Fibroblast of the conjunctiva (primary cell): ENCODE results near the gene MC4R.
"Not testable (repeated sequence)": the region's sequence is repeated elsewhere in the genome, so short reads cannot be mapped to it uniquely, and the experiment has no call there.

Experiments used
- DNase-seq: peaks from one replicate; pipeline ENCODE4 v3.0.0-alpha.2; 2010; ENCODE audit warnings: low read depth

MC4R gene

DNA sequence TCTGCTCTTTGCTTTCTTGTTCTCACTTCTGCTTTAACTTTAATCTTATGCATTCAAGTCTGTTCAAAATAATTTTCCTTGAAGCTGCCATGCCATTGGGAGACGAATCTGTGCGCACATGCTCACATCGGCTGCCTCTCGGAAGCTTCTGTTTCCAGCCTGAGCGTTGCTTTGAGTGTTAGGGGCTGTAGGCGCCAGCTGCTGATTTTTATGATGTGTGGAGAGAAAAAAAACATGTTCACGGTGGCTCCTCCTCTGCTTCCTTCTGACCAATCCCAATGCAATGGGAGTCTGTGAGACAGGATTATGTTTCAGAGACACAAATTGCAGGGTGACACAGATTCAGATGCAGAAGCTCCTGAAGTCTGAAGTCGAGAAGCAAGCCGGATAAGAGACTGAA lies at the start of gene MC4R:
TSS of gene MC4R (minus strand) at position 180 of the 400 bp plus-strand sequence. CDS start 426 bp downstream, outside the sequence.
- peak; percentile 34 for DNase-seq

DNA sequence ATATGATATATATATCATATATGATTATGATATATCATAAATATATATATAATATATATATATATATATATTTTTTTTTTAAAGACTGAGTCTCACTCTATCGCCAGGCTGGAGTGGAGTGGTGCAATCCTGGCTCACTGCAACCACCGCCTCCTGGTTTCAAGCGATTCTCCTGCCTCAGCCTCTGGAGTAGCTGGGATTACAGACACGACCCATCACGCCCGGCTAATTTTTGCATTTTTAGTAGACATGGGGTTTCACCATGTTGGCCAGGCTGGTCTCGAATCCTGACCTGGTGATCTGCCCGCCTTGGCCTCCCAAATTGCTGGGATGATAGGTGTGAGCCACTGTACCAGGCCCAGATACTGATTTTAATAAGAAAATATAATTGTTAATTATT lies 49.7 kb upstream of the MC4R start:
- not testable (repeated sequence) for DNase-seq

DNA sequence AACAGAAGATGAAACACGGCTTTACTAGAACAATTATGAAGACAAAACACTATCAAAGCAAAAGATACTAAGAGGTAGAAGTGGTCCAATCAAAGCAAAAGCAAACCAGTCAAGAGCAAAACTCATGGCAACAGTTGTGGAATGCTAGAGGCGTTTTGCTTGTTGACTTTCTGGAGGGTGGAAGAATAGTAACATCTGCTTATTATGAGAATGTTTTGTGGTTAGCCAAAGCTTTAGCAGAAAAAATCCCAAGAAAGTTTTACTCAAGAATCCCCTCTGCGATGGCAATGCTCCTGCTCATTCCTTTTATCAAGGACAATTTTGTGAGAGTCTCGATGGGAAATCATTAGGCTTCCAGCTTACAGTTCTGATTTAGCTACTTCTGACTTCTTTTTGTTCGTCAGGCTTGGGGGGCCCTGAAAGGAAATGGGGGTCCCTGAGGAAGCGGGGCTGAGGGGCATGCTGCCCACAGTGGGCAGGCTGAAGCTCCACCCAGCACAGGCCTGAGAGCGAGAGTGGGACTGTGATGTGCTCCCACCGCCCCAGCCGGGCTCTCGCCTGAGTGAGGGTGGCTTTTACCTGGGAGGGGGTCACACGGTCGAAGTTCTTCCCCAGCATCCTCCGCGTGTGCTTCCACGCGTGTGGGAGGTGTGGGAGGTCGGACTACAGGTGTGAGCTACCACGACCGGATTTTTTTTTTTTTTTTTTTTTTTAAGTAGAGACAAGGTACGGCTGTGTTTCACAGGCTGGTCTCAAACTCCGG lies 49.0 kb upstream of the MC4R start:
- DNase-seq = no peak

DNA sequence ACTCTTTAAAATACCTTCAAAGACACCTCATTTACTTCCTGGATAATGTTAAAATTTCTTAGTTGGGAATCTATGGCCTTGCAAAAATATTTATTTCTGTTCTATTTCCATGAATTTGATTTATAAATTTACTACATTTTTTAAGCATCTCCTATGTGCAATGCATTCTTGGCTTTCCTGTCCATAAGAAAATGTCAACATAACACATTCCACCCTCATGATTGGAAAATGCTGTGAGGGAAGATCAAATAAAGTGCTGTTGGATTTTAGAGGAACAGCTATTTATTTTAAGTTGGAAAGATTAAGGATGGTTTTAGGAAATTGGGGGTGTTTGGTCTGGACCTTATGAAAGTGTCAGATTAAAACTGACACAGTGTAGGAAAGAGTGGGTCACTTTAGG lies 45.4 kb upstream of the MC4R start:
- no peak for DNase-seq

DNA sequence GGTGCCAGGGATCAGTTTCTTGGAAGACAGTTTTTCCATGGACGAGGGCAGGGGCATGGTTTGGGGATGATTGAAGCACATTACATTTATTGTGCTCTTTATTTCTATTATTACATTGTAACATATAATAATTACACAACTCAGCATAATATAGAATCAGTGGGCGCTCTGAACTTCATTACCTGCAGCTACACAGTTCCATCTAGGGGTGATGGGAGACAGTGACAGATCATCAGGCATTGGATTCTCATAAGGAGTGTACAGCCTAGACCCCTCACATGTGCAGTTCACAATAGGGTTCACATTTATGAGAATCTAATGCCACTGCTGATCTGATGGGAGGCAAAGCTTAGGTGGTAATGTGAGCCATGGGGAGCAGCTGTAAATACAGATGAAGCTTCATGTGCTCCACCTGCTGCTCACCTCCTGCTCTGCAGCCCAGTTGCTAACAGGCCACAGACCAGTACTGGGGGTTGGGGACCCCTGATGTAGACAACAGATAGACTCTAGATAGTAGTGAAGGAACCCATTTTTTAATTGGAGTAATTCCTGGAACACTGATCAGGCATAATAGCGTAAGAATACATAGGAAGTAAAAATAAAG lies 41.5 kb upstream of the MC4R start:
- DNase-seq = no peak

DNA sequence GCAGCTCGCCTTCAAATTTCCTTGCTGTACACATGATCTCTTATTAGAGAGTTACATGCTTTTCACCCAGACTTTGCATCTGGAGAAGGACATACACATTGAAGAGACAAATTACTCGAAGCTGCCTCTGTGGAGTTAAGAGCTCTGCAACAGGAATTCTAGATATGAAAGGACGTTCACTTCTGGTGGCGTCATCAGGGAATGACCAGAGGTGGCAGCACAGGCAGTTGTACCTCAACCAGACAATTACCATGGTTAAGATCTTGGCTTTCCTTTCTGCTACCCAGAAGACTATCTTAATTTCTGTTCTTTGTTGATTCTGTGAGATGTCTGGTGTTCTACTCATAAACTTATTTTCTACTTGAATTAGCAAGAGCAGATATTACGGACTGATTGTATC lies 39.1 kb upstream of the MC4R start:
- DNase-seq = no peak

DNA sequence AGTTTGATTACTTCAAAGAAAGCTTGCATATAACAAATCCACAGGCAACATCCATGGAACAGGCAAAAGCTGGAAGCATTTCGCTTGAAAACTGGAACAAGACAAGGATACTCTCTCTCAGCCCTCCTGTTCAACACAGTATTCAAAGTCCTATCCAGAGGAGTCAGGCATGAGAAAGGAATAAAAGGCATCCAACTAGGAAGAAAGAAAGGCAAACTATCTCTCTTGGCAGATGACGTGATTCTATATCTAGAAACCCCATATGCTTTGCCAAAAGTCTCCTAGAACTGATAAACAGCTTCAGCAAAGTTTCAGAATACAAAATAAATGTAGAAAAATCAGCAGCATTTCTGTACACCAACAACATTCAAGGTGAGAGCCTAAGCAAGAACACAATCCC lies 34.1 kb upstream of the MC4R start:
- DNase-seq = no peak

DNA sequence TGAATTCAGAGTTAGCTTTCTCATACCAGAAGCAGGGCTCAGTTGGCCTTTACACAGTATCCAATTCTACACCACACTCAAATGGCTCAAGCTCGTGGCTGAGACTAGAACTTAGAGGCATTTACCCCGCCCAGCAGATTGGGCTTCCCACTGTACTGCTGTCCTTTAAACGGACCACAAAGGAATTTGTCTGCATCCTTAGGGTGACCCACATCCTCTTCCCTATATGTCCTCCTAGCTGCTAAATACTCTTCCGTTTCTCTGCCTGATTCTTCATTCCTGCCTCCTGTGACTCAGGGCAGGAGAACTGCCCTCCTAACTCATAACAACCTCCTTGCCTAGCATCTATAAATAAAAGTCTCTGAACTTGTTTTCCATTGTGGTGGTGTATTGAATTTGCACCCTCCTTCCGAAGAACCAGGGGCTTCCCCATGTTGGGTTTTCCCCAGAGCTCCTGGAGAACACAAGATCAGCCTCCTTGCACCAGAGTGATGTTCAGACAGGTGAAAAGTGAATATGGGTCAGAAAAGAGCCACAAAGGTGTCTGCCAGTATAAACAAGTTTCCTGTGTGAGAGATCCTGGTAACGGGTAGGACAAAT lies 32.0 kb upstream of the MC4R start:
- DNase-seq = no peak

DNA sequence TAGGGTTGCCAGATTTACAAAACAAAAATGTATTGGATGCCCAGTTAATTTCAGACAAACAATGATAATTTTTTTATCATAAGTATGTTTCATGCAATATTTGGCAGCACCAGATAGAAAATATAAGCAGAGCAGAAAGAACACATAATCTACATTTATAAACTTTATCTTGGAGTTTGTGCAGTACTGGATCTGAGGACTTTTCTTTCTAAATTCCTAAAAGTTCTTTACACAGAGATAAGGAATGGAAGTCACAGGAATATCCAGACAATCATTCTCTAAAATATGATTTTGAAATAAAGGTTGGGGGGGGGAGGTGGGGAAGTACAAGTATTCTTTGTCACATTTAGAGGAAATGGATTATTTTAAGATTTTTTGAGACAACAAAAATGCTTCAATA lies 28.8 kb upstream of the MC4R start:
- DNase-seq = no peak

DNA sequence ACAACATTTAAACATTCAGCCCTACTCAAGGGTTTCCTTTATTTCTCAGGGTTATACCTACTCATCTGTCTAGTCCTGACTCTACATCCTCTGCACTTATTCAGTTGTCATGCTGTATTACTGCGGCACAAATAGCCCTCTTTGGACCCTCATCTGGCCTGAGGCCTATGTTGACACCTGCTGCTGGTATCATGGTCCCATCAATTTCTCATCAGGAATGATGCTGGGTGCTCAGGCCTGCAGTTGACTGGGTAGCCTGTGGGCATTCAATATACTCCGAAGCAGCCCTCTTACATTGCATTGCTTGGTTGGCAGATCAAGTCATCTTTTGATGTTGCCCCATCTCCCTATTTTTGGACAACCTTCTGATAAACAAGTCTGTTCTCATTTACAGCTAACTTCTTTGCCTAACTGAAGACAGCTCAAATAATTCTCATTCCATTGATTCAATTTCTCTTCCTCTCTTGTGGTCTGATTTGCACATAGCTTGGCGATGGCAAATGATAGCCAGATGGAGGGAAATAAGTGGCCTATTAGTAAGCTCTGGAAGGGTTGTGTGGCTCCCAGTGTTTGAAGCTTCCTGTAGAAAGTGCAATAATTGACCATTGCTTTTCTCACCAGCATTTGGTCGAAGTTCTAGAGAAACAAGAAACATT lies 19.1 kb upstream of the MC4R start:
- no peak for DNase-seq

DNA sequence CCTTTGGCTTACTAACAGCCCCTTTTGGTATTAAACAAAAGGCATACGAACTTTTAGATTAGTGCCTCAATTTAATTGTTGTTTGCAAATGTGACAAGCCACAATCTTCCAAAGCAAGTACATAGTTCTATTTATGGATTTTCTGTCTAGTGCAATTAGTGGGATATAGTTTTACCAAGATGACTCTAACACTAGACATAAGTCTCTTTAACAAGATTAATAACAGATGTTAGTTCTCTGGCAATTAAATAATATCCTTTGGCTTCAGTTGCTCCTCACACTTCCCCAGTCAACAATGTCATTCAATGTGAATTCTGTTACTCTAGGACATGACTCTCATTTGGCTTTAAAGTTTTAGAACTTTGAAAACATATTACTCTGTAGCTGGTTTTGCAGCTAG lies 16.7 kb upstream of the MC4R start:
- DNase-seq = no peak

DNA sequence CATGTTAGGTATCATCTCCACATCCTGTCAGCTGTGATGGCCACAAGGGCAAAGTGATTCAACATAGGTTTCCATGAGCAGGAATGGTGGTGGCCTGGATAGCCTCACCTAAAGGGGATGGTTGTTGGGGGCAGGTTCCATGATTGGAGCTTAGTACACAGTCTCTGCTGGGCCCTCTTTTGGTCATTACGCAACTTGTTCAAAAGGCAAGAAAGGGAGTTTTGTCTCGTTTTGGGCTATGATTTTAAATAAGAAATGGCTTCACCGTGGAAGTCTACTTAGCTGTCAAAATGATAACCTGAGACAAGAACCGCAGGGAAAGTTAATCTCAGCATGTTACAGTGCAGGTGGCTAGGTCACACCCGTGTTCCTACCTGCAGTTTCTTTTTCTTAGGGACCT lies 13.1 kb upstream of the MC4R start:
- DNase-seq = no peak

DNA sequence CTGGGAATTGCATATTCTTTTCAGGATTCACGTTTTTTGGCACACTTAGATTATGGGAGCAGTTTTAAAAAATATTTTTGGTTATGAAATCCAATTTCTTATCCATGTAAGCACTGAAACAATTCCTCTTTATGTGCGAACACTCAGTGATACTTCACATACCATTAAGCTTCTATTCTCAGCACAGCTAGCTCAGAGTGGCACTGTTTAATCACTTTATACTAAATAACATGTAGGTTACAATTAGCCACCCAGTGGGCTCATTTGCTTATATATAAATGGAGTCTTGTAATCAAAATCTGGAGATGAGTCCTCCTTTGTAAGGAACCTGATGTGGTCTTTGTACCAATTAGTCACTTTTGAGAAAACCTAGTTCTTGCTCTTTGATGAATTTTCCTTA lies 11.3 kb upstream of the MC4R start:
- DNase-seq = no peak

DNA sequence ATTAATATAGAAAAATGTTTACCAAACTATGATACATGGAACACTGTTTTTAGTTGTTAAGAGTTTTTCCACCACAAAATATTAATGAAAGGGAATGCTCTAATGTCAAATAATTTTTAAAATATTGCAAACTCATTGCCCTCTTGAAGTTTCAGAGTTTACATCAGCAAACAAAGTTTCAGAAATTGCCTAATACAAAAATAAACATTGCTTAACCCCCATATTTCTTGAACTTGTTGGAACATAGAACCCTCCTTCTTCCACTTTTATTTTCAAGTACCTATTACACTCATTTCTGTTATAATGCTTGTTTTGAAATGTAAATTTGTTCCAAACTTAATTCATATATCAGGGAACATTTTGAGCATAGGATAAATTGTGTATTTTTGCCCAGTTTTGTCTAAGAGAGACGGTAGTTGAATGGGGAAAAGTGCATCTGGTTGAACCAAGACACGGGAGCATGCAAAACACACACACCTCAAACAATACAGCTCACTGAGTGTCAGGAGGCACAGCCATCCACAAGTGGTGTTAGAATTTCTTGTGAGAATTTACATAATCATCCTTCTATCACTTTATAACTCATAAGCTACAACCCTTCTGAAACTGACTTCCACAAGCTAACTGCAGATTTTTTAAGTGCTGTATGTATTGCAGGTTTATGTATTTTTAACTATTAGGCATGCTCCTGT lies 5.3 kb upstream of the MC4R start:
- no peak for DNase-seq

DNA sequence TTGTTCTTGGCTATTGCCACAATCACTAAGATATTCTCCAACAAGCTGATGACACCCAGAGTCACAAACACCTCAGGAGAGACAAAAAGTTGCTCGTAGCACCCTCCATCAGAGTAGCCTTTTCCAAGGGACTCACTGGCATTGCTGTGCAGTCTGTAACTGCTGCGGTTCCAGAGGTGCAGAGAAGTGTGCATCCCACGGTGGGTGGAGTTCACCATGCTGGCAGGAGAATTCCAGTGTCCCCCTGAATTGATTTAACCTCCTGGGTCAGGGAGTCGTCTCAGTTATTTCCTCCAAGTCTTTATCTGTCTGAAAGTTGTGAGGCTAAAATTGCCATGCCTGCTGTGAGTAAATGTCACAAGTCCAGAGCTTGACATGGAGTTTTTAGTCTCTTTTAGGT lies 443 bp downstream of the MC4R start:
- DNase-seq = no peak

DNA sequence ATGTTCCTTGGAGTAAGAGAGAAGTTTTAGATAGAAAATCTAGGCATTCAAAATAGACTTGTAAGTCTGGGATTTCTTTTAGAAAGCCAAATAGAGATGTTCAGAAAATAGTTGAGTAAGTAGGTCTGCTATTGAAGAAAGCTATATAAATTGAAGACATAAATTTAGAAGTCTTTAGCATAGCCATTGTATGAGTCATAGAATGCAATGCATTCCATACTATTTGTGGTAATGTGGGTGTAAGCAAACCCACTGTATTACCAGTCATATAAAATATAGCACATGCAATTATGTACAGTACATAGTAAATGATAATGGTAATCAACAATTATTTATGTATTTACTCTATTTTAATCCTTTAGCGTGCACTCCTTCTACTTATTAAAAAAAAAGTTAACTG lies 14.1 kb downstream of the MC4R start:
- DNase-seq = no peak

DNA sequence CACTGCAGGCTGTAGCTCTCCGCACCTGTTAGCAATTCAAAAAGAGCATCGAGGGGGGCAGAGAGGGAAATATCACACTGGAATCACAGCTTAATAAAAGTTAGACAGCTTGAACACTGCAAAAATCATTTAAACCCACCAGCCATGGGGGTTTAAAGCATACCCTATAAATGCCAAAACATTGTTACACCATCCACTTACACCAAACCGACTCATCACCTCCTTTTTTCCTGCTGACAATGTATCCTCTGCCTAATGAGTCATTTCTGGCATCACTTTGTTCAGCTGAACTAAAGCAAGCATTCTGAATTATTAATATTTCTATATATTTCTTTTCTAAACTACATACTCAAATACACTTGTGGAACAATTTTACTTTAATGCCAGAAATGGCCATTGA lies 21.6 kb downstream of the MC4R start:
- no peak for DNase-seq

DNA sequence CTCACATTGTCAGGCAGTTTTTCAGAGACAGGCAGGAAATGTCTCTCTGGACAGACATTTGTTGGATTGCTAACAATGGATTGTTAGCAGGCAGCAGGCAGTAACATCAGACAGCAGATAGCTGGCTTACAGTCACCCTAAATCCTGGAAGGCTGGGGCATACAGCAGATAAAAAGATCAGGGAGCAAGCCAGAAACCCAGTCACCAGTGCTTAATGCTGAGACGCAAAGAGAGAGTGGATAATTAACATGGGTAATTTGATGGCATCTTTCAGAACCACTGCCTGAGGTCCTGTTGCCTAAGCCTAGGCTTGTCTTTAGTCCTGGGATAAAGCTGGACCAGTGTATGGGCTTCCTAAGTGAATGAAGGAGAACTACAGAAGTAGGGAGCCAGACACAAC lies 22.4 kb downstream of the MC4R start:
- DNase-seq = no peak

DNA sequence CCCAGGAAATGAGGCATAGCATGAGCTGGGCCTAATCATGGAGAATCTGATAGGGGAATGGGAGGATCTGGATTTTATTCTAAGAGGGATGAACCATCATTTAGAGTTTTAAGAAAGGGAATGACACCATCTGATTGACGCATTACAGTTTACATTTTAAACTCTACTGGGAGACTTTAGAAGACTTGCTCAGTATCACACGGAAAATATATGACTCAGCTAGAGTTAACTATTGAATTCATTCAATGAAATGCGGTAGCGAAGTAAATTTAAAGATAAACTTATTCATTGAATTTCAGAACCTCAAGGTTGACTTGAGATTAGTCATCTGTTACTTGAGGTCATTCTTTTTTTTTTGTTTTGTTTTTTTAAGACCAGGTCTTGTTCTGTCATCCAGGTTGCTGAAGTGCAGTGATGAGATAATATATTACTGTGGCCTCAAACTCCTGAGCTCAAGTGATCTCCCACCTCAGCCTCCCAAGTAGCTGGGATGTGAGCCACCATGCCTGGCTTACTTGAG lies 25.0 kb downstream of the MC4R start:
- no peak for DNase-seq

DNA sequence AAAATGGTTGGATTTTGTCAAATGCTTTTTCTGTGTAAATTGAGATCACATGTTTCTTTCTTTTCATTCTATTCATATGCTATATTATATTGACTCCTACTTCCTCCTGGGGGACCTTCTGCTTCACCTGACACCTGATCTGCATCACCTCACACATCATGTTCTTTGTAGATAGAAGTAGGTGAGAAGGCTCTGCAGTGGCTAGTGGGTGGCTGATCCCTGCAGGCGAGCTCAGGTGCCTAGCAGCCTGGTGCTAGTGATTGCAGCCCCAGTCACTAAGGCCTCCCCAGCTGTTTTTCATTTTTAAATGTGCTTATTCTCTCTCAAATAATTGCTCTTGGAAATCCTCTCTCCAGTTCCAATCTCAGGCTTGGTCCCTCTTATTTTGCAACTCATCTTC lies 33.6 kb downstream of the MC4R start:
- no peak for DNase-seq

DNA sequence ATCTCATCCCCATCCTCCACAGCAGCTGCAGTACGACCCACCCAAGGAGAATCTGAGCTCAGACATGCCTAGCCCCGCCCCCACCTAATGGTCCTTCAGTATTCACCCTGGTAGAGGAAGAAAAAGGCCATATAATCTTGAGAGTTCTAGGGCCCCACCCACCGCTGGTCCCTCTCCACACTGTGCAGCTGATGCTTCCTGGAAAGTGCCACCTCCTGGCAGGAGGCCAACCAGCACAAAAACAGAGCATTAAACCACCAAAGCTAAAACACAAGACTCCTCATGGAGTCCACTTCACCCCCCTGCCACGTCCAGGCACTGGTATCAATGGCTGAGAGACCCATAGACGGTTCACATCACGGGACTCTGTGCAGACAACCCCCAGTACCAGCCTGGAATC lies 40.7 kb downstream of the MC4R start:
- no peak for DNase-seq

DNA sequence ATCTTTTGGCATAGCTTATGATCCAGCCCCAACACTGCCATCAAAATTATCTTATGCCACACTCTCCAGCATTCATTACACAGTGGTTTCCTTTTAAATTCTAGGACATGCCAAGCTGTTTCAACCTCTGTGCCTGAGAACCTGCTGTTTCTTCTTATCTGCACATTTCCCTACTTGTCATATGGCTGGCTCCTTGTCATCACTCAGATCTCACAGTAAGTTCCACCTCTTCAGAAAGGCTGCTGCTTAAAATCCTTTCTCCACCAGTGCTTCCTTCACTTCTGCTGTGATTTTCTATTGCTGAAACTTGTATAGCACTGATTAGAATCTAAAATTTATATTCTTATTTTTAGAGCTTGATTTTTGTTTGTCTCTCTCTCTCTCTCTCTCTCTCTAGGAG lies 43.4 kb downstream of the MC4R start:
- no peak for DNase-seq
